Tibial artery (tissue), 4 donors: ENCODE data around the gene PKIB.
"Not testable (repeated sequence)": the region's sequence is repeated elsewhere in the genome, so short reads cannot be mapped to it uniquely, and the experiment has no call there.

ENCODE experiments used
- DNase-seq, 2 donors: peaks; one replicate each; pipeline ENCODE4 v3.0.0-alpha.2; 2019
- H3K27ac ChIP-seq, 2 donors: fragments of 200-600 bp; sonication (generic) in 1 of 2; 1 replicate in 1 of 2; 2 replicates in 1 of 2; pipeline ENCODE4 v1.5.1; 2018 to 2019; ENCODE audit warnings: mild to moderate bottlenecking in 1 of 2
- H3K27me3 ChIP-seq, 2 donors: fragments of 200-600 bp; sonication (generic) in 1 of 2; one replicate each; pipeline versions ENCODE4 v1.5.1 to v1.6.0; 2016 to 2019
- H3K36me3 ChIP-seq, 3 donors: fragments of 200-600 bp; sonication (generic) in 2 of 3; one replicate each; pipeline ENCODE4 v1.5.1; 2016 to 2019; ENCODE audit warnings: mild to moderate bottlenecking in 2 of 3
- H3K4me1 ChIP-seq, 4 donors: fragments of 200-600 bp; sonication (generic) in 2 of 4; 1 replicate in 3 of 4; 2 replicates in 1 of 4; pipeline ENCODE4 v1.5.1; 2016 to 2019
- H3K4me3 ChIP-seq, 2 donors: fragments of 200-600 bp; sonication (generic) in 1 of 2; 1 replicate in 1 of 2; 2 replicates in 1 of 2; pipeline ENCODE4 v1.5.1; 2018 to 2019; ENCODE audit warnings: mild to moderate bottlenecking in 2 of 2
- H3K9me3 ChIP-seq, 3 donors: fragments of 200-600 bp; sonication (generic) in 1 of 3; one replicate each; pipeline ENCODE4 v1.5.1; 2016 to 2019
- CTCF ChIP-seq, 2 experiments: fragments of 200-600 bp in 1 of 2; fragments of 450-650 bp in 1 of 2; IDR thresholded peaks; one replicate each; pipeline ENCODE4 v1.5.1; 2017 to 2019; ENCODE audit warnings: antibody characterized with exemption in 2 of 2, mild to moderate bottlenecking in 1 of 2, moderate library complexity in 1 of 2
- intact Hi-C: fragments of 100-400 bp; cut with DNase I; formaldehyde crosslinking; loops from one replicate; pipeline ENCODE4 v1.15.0; 2023; ENCODE audit warnings: low total_unique reads

The PKIB gene

GRCh38 chr6:122746688-122747087 is 136.5 kb downstream of the PKIB start:
- DNase-seq: no peak
- no peaks in the 10 kb centered on the region for H3K4me1 ChIP-seq
- no peak overlapping the region for H3K27ac ChIP-seq
- no peak for TF ChIP-seq CTCF (IDR thresholded peaks at IDR 0.05)
- no peaks in the 10 kb centered on the region for H3K9me3 ChIP-seq
- no peak overlapping the region for H3K4me3 ChIP-seq
- no peaks in the 10 kb centered on the region for H3K36me3 ChIP-seq
- no peaks in the 10 kb centered on the region for H3K27me3 ChIP-seq
- intact Hi-C loops: no loop called here

DNA sequence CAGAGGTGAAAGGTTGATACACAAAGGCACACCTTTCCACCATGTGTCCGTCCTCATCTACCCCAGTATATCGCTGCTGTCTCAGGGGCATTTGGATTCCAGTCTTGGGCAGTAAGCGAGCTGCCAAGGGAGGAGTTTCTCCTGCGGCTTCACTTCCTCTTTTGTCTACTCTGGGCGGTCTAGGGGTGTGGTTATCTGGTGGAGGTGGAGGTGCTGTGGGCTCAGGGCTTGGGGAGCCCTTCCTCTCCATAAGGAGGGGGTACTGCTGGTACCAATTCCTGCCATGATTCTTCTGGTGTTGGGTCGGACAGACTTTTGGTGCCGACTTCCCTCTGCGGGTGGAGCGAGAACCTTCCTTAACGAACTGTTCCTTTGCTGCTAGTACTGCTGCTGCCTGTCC is 137.4 kb downstream of the PKIB start:
- Histone ChIP-seq H3K27ac (no peak overlapping the region), H3K27me3 (no peaks in the 10 kb centered on the region), H3K36me3 (no peaks in the 10 kb centered on the region), H3K4me1 (no peaks in the 10 kb centered on the region), H3K9me3 (no peaks in the 10 kb centered on the region), H3K4me3 (no peak overlapping the region)
- no peak for TF ChIP-seq CTCF (IDR thresholded peaks at IDR 0.05)
- intact Hi-C loops: no loop called here
- no peak for DNase-seq

DNA sequence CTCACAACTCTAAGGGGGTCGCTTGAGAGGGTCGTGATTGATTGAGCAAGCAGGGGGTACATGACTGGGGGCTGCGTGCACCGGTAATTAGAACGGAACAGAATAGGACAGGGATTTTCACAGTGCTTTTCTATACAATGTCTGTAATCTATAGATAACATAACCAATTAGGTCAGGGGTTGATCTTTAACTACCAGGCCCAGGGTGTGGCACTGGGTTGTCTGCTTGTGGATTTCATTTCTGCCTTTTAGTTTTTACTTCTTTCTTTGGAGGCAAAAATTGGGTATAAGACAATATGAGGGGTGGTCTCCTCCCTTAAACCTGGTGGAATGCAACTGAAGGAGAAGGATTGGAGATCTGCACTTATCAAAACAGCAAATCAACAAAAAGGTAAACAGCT is 138.7 kb downstream of the PKIB start:
- H3K9me3 ChIP-seq, H3K4me1 ChIP-seq, H3K27ac ChIP-seq, DNase-seq, H3K27me3 ChIP-seq, H3K36me3 ChIP-seq, intact Hi-C loops, H3K4me3 ChIP-seq: not testable (repeated sequence)

DNA sequence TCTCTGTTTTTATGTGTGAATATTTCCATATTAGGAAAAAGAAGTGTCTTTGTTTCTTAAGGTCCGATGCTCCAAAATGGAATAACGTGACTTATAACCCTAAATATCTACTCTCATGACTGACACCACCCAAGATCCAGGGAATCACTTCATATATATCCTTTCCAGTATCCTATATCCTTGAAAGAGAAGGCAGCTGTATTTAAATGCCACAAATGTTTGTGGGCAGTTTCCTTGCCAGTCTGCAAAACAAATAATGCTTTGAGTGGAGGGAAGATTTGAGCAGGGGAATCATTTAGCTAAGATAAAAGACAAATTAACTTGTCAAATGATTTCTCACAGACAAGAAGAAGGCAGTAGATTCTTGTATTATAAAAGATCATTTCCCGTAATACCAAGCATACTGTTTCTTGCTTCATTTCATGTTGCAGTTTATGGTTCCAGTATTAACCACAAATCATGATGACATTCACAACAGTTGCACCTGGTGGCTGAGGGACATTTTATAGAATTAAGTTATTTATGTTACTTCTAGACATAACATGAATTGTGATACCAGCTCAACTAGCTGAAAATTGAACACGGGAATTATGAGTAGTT is 139.3 kb downstream of the PKIB start:
- Histone ChIP-seq H3K27ac (no peak overlapping the region), H3K9me3 (no peaks in the 10 kb centered on the region), H3K27me3 (no peaks in the 10 kb centered on the region), H3K4me3 (no peak overlapping the region), H3K4me1 (peaks cover 0 to 4% (median 0%) of the 10 kb centered on the region in 4 donors), H3K36me3 (no peaks in the 10 kb centered on the region)
- DNase-seq: no peak
- TF ChIP-seq CTCF (IDR thresholded peaks at IDR 0.05): no peak
- intact Hi-C loops: no loop called here

GRCh38 chr6:122751326-122751725 is 141.1 kb downstream of the PKIB start:
- no peak overlapping the region for H3K4me3 ChIP-seq
- peaks cover 0 to 4% (median 0%) of the 10 kb centered on the region in 4 donors for H3K4me1 ChIP-seq
- DNase-seq: no peak
- no peak overlapping the region for H3K27ac ChIP-seq
- TF ChIP-seq CTCF (IDR thresholded peaks at IDR 0.05): no peak
- H3K36me3 ChIP-seq: no peaks in the 10 kb centered on the region
- intact Hi-C loops: no loop called here
- no peaks in the 10 kb centered on the region for H3K27me3 ChIP-seq
- H3K9me3 ChIP-seq: no peaks in the 10 kb centered on the region

DNA sequence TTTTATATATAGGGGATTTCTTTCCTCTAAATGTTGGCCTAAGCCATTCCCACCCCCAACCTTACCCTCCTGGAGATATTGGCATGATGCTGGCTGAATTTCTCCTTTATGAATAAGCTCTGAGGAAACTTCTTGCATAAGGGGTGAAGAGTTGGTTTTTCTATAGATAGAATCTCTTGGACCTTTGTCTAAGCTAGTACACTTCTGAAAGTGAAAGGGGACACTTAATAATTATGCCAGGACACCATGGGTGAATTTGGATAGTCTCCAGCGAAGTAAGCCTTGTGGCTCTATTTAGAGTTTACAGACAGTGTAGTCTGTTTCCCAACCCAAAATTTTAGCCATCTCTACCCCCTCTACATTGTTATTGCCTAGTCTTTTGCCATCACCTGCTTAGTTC is 142.3 kb downstream of the PKIB start:
- Histone ChIP-seq H3K9me3 (no peaks in the 10 kb centered on the region), H3K4me3 (no peak overlapping the region), H3K36me3 (no peaks in the 10 kb centered on the region), H3K4me1 (peaks cover 0 to 4% (median 0%) of the 10 kb centered on the region in 4 donors), H3K27me3 (no peaks in the 10 kb centered on the region), H3K27ac (no peak overlapping the region)
- no peak for DNase-seq
- TF ChIP-seq CTCF (IDR thresholded peaks at IDR 0.05): no peak
- intact Hi-C loops: no loop called here
